Gastroesophageal sphincter (tissue), 4 donors: ENCODE results near the gene DKK3. TPM values are rescaled to one million over a fixed set of nuclear protein-coding genes. Genes with fewer than 3 reads are reported as not detected.
A peak's percentile ranks its signal among the peaks of the same experiment; 100 is the strongest.

Experiments
- ATAC-seq: fragments of 150-250 bp; one replicate; pipeline ENCODE4 v1.9.1; 2016; ENCODE audit warnings: mild to moderate bottlenecking, moderate library complexity
- H3K27ac ChIP-seq, 4 donors: fragments of 200-600 bp; sonication (generic) in 3 of 4; 1 replicate in 3 of 4; 2 replicates in 1 of 4; pipeline ENCODE4 v1.5.1; 2016 to 2019
- H3K27me3 ChIP-seq: fragments of 200-600 bp; sonication (generic); one replicate; pipeline ENCODE4 v1.5.1; 2019
- H3K36me3 ChIP-seq, 2 donors: fragments of 200-600 bp; sonication (generic); one replicate each; pipeline ENCODE4 v1.5.1; 2019; ENCODE audit warnings: control low read depth in 1 of 2
- H3K4me1 ChIP-seq, 3 donors: fragments of 200-600 bp; sonication (generic); 1 replicate in 2 of 3; 2 replicates in 1 of 3; pipeline ENCODE4 v1.5.1; 2016 to 2019; ENCODE audit warnings: control low read depth in 2 of 3
- H3K4me3 ChIP-seq, 2 donors: fragments of 200-600 bp; sonication (generic); one replicate each; pipeline ENCODE4 v1.5.1; 2019; ENCODE audit warnings: mild to moderate bottlenecking in 1 of 2, moderate library complexity in 1 of 2
- H3K9me3 ChIP-seq, 3 donors: fragments of 200-600 bp; sonication (generic); one replicate each; pipeline ENCODE4 v1.5.1; 2017 to 2019; ENCODE audit warnings: control low read depth in 2 of 3
- CTCF ChIP-seq, 4 experiments: fragments of 200-600 bp in 2 of 4; fragments of 450-650 bp in 2 of 4; sonication (generic) in 1 of 4; IDR thresholded peaks; one replicate each; pipeline ENCODE4 v1.5.1; 2017 to 2019; ENCODE audit warnings: antibody characterized with exemption in 4 of 4, mild to moderate bottlenecking in 2 of 4, moderate library complexity in 2 of 4
- EP300 ChIP-seq: sonication (generic); formaldehyde crosslinking; IDR thresholded peaks from one replicate; pipeline ENCODE4 v1.6.1; 2017; ENCODE audit warnings: antibody characterized with exemption, mild to moderate bottlenecking
- POLR2A ChIP-seq, 2 donors: fragments of 450-650 bp; IDR thresholded peaks; one replicate each; pipeline ENCODE4 v1.6.1; 2017; ENCODE audit warnings: antibody characterized with exemption in 2 of 2, mild to moderate bottlenecking in 2 of 2, moderate library complexity in 1 of 2
- POLR2AphosphoS5 ChIP-seq: sonication (generic); formaldehyde crosslinking; IDR thresholded peaks from one replicate; pipeline ENCODE4 v1.6.1; 2017; ENCODE audit warnings: antibody characterized with exemption
- WGBS, 2 donors: methylation state at CpG; one replicate each; pipeline ENCODE4 v1.1.5; 2018; ENCODE audit warnings: low coverage in 1 of 2; 5-methylcytosine and 5-hydroxymethylcytosine counted together
- total RNA-seq, 4 donors: library from RNA; depleted of rRNA; stranded (reverse); fragments of >200 nt; gene quantifications; one replicate each; pipeline ENCODE4 v1.1.0, GENCODE V29; 2016

DKK3 gene
- total RNA-seq, 4 donors from 2014 or later = 72.1 to 249 (median 127) TPM

- Histone ChIP-seq H3K4me3 (no peak overlapping the region), H3K36me3 (peaks cover 0 to 38% of the 10 kb centered on the region in 2 donors), H3K9me3 (no peaks in the 10 kb centered on the region), H3K27ac (no peak overlapping the region), H3K27me3 (no peaks in the 10 kb centered on the region), H3K4me1 (peaks cover 0 to 5% (median 0%) of the 10 kb centered on the region in 3 donors)
- ATAC-seq = no peak
- TF ChIP-seq POLR2A (IDR thresholded peaks at IDR 0.05) (no peak), EP300 (no peak), POLR2AphosphoS5 (no peak), CTCF (IDR thresholded peaks at IDR 0.05) (no peak)
Observed at GRCh38 chr11:11923828-11924227, 84.6 kb downstream of the DKK3 start.

GRCh38 chr11:11916981-11917399, 91.4 kb downstream of the DKK3 start:
- 75 to 100% methylated on average over 1 of the region's 1 CpG for WGBS, 2 donors
- H3K36me3 ChIP-seq = peaks cover 0 to 17% of the 10 kb centered on the region in 2 donors
- H3K9me3 ChIP-seq = no peaks in the 10 kb centered on the region
- peak overlapping the region; percentile 29 to 63 (median 50) for H3K27ac ChIP-seq
- H3K27me3 ChIP-seq = no peaks in the 10 kb centered on the region
- H3K4me3 ChIP-seq = no peak overlapping the region
- TF ChIP-seq POLR2AphosphoS5 = peak; percentile 72
- no peak for TF ChIP-seq POLR2A (IDR thresholded peaks at IDR 0.05)
- no peak for TF ChIP-seq CTCF (IDR thresholded peaks at IDR 0.05)
- no peak for TF ChIP-seq EP300
- H3K4me1 ChIP-seq = peaks cover 0 to 17% (median 3%) of the 10 kb centered on the region in 3 donors
- ATAC-seq = peak; percentile 53

GRCh38 chr11:11915625-11916024, 92.8 kb downstream of the DKK3 start:
- TF ChIP-seq CTCF (IDR thresholded peaks at IDR 0.05) = no peak
- no peak for TF ChIP-seq POLR2A (IDR thresholded peaks at IDR 0.05)
- no peaks in the 10 kb centered on the region for H3K27me3 ChIP-seq
- H3K36me3 ChIP-seq = peaks cover 0 to 8% of the 10 kb centered on the region in 2 donors
- H3K9me3 ChIP-seq = no peaks in the 10 kb centered on the region
- H3K27ac ChIP-seq = no peak overlapping the region
- WGBS, 2 donors = 97 to 100% methylated on average over 2 of the region's 2 CpGs
- peaks cover under 1 to 20% (median 3%) of the 10 kb centered on the region in 3 donors for H3K4me1 ChIP-seq
- no peak for ATAC-seq
- H3K4me3 ChIP-seq = no peak overlapping the region

DNA sequence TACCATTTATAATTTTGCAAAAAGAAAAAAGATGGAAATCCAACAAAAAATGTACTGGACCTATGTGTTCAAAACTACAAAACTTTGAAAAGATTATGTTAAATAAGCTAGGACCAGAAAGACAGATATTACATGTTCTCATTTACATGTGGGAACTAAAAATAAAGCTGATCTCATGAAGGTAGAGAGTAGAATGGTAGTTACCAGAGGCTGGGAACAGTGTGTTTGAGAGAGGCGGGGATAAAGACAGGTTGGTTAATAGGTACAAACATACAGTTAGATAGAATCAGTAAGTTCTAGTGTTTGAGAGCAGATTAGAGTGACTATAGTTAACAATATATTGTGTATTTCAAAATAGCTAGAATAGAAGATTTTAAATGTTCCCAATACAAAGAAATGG, 95.0 kb downstream of the DKK3 start:
- H3K4me3 ChIP-seq = no peak overlapping the region
- peaks cover 3 to 39% (median 7%) of the 10 kb centered on the region in 3 donors for H3K4me1 ChIP-seq
- WGBS, 2 donors = 100% methylated on average over 1 of the region's 1 CpG
- peaks cover 0 to 9% of the 10 kb centered on the region in 2 donors for H3K36me3 ChIP-seq
- no peaks in the 10 kb centered on the region for H3K27me3 ChIP-seq
- no peak for ATAC-seq
- no peak overlapping the region for H3K27ac ChIP-seq
- no peaks in the 10 kb centered on the region for H3K9me3 ChIP-seq
- TF ChIP-seq EP300 (no peak), CTCF (IDR thresholded peaks at IDR 0.05) (no peak), POLR2AphosphoS5 (no peak), POLR2A (IDR thresholded peaks at IDR 0.05) (no peak)

Other genes starting within 250 kb of the DKK3 start
- 100 to 1,000 TPM in 3 of 4 donors, 10 to 100 TPM in 1; 84.7 to 156 (median 115) TPM for gene USP47, start 166.7 kb downstream of the DKK3 start, total RNA-seq
- 100 to 1,000 TPM; 196 to 550 (median 237) TPM for gene MICAL2, start 102.0 kb upstream of the DKK3 start, total RNA-seq